Ovary (tissue), 3 donors: ENCODE data around the gene PLEKHA8.

Experiments
- CTCF ChIP-seq, 3 donors: fragments of 450-650 bp in 2 of 3; fragments of 200-600 bp in 1 of 3; IDR thresholded peaks; one replicate each; pipeline versions ENCODE4 v1.5.1 to v1.8.0; 2016 to 2022; ENCODE audit warnings: antibody characterized with exemption in 3 of 3, mild to moderate bottlenecking in 1 of 3
- POLR2A ChIP-seq: fragments of 450-650 bp; IDR thresholded peaks from one replicate; pipeline ENCODE4 v1.6.1; 2017; ENCODE audit warnings: antibody characterized with exemption, mild to moderate bottlenecking, moderate library complexity
- donor health status: DM: no; HTN: no; CAD: no.

GRCh38 chr7:29989257-29989995 lies 38.8 kb upstream of the PLEKHA8 start, which contains the start of gene SCRN1:
- TF ChIP-seq POLR2A (no peak), CTCF (IDR thresholded peaks at IDR 0.05) (peak in 1 of 3 donors; percentile 18)
